Activated CD4-positive, alpha-beta T cell treated with anti-CD3 and anti-CD28 coated beads, Interleukin-2, amount 10 ng/mL, durations not matched to agents 24 days and 14 days (primary cell): ENCODE measurements around the gene PCDHB2. TPM values are rescaled to one million over a fixed set of nuclear protein-coding genes. Genes with fewer than 3 reads are reported as not detected.
"Not testable (repeated sequence)": the region's sequence is repeated elsewhere in the genome, so short reads cannot be mapped to it uniquely, and the experiment has no call there.

ENCODE experiments used
- DNase-seq: peaks from one replicate; pipeline ENCODE4 v3.0.0; 2022
- H3K27ac Mint-ChIP-seq: one replicate; pipeline ENCODE4 v1.8.0; 2022; ENCODE audit warnings: mild to moderate bottlenecking, mixed read lengths
- H3K27me3 Mint-ChIP-seq: one replicate; pipeline ENCODE4 v1.8.0; 2022; ENCODE audit warnings: mixed read lengths
- H3K36me3 Mint-ChIP-seq: one replicate; pipeline ENCODE4 v1.8.0; 2022; ENCODE audit warnings: low read depth, mild to moderate bottlenecking, mixed read lengths
- H3K4me1 Mint-ChIP-seq: one replicate; pipeline ENCODE4 v1.8.0; 2021; ENCODE audit warnings: mixed read lengths
- H3K4me3 Mint-ChIP-seq: one replicate; pipeline ENCODE4 v1.8.0; 2022; ENCODE audit warnings: mild to moderate bottlenecking, moderate library complexity, mixed read lengths
- H3K9me3 Mint-ChIP-seq: one replicate; pipeline ENCODE4 v1.8.0; 2021; ENCODE audit warnings: mixed read lengths
- intact Hi-C: fragments of 100-400 bp; cut with micrococcal nuclease; formaldehyde crosslinking; loops from one replicate; pipeline ENCODE4 v1.15.1; 2023
- total RNA-seq: library from RNA; stranded (reverse); gene quantifications from 2 replicates; pipeline ENCODE4 v1.2.3, GENCODE V29; 2022

PCDHB2 gene
- total RNA-seq, 1 donor from 2014 or later: not detected

DNA sequence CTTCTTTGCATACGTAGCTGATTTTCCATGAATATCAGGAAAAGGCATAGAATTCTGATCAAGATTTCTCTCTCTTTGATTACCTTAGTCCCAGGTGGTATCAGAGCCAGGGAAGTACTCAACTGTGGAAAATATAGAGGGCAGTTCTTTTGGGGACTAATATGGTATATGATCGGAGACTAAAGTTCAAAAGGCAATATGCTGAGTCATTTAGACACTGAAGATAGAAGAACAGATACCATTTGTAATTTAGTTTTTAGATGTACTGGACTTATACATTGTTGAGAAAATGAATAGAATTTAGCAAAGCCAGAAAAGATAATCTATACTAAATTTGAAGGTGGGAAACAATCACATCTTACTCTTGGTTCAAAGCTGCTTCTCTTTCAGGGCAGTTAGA, 10.9 kb downstream of the PCDHB2 start:
- Mint-ChIP-seq H3K4me1 (no peaks in the 10 kb centered on the region), H3K4me3 (no peak overlapping the region), H3K27ac (no peak overlapping the region), H3K36me3 (no peaks in the 10 kb centered on the region), H3K9me3 (peaks cover 21% of the 10 kb centered on the region), H3K27me3 (no peaks in the 10 kb centered on the region)
- no peak for DNase-seq
- intact Hi-C loops: no loop called here

DNA sequence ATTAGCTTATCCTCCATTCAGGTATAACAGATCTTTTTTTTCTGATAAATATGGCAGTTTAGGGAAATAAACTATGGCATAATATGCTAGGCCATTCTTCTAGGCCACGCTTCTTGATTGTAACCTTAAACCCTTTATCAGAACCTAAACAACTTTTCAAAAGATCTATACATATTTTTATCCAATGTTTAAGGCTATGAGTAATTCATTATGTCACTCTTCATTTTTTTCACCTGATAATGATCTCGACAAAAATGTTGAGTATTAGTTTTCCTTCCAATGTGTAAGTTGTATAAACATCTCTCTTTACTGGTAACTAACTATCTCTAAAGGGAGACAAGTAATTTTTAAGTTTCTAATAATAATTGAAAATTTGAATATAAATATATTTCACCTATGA, 24.8 kb downstream of the PCDHB2 start:
- Mint-ChIP-seq H3K4me3 (no peak overlapping the region), H3K27ac (no peak overlapping the region), H3K36me3 (no peaks in the 10 kb centered on the region), H3K27me3 (no peaks in the 10 kb centered on the region), H3K4me1 (no peaks in the 10 kb centered on the region), H3K9me3 (peaks cover 6% of the 10 kb centered on the region)
- DNase-seq: no peak
- intact Hi-C loops: no loop called here

DNA sequence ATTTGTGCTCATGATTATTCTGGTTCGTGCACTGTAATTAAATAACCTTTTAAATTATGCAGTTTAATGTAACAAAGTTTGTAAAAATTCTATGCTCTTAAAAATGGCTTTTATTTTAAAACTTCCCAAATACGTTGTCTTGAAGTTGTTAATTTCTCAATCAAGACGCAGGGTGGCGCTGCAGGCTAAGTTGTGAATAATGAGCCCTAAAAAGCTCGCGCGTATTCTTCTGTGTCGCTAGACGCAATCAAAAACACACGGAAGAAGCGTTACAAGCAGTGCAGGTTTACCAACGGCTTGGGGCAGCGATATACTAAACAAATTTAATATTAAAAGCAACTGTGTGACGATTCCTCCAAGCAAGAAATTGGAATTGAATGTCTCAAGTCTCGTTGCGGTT, 27.1 kb downstream of the PCDHB2 start, which contains the start of gene PCDHB4:
Gene PCDHB4 (plus strand): TSS at position 256 of the 400 bp plus-strand sequence. CDS start 181 bp downstream, outside the sequence.
- H3K4me3 Mint-ChIP-seq: no peak within 1 kb of the TSS
- intact Hi-C loops: no loop called here

DNA sequence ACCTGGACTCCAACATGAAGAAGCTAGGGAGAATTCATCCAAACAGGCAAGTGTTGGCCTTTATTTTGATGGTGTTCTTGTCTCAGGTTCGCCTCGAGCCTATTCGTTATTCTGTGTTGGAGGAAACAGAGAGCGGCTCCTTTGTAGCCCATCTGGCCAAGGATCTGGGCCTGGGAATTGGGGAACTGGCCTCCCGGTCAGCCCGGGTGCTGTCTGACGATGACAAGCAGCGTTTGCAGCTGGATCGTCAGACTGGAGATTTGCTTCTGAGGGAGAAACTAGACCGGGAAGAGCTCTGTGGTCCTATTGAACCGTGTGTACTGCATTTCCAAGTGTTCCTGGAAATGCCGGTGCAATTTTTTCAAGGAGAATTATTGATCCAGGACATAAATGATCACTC, 27.6 kb downstream of the PCDHB2 start:
- no peaks in the 10 kb centered on the region for H3K36me3 Mint-ChIP-seq
- no peak overlapping the region for H3K27ac Mint-ChIP-seq
- no peaks in the 10 kb centered on the region for H3K4me1 Mint-ChIP-seq
- H3K27me3 Mint-ChIP-seq: no peaks in the 10 kb centered on the region
- no peak overlapping the region for H3K4me3 Mint-ChIP-seq
- peaks cover 4% of the 10 kb centered on the region for H3K9me3 Mint-ChIP-seq
- no peak for DNase-seq
- intact Hi-C loops: no loop called here

More for the DNA sequence above, 27.1 kb downstream of the PCDHB2 start, which contains the start of gene PCDHB4:
- H3K4me1 Mint-ChIP-seq: no peaks in the 10 kb centered on the region
- no peak within 1 kb of the TSS for H3K27ac Mint-ChIP-seq
- no peak for DNase-seq
- H3K9me3 Mint-ChIP-seq: peaks cover 4% of the 10 kb centered on the region
- no peaks in the 10 kb centered on the region for H3K27me3 Mint-ChIP-seq
- H3K36me3 Mint-ChIP-seq: no peaks in the 10 kb centered on the region

DNA sequence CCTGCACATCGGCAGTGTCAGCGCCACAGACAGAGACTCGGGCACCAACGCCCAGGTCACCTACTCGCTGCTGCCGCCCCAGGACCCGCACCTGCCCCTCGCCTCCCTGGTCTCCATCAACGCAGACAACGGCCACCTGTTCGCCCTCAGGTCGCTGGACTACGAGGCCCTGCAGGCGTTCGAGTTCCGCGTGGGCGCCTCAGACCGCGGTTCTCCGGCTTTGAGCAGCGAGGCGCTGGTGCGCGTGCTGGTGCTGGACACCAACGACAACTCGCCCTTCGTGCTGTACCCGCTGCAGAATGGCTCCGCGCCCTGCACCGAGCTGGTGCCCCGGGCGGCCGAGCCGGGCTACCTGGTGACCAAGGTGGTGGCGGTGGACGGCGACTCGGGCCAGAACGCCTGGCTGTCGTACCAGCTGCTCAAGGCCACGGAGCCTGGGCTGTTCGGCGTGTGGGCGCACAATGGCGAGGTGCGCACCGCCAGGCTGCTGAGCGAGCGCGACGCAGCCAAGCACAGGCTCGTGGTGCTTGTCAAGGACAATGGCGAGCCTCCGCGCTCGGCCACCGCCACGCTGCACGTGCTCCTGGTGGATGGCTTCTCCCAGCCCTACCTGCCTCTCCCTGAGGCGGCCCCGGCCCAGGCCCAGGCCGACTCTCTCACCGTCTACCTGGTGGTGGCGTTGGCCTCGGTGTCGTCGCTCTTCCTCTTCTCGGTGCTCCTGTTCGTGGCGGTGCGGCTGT, 29.2 kb downstream of the PCDHB2 start:
- intact Hi-C loops, H3K27ac Mint-ChIP-seq, H3K36me3 Mint-ChIP-seq, H3K9me3 Mint-ChIP-seq, H3K4me1 Mint-ChIP-seq, H3K27me3 Mint-ChIP-seq, H3K4me3 Mint-ChIP-seq, DNase-seq: not testable (repeated sequence)

DNA sequence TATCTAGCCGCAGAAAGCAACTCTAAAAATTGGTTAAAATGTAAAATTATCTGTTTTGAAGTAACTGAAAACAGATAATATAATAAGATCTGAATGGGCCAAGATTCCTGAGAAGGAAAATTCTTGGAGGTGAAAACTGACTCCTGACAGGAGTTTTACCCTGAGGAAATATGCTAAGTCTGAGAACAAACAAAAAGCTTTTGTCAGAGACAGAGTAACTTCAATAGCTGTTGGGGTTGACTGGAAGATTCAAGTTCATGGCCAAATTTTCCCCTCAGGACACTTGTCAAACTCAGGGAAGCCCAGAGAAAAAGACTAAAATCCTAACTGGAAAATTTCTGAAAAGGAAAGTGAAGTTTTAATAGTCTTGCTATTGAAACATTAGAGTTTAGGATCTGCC, 32.9 kb downstream of the PCDHB2 start:
- no peaks in the 10 kb centered on the region for H3K4me1 Mint-ChIP-seq
- H3K27me3 Mint-ChIP-seq: no peaks in the 10 kb centered on the region
- peaks cover 7% of the 10 kb centered on the region for H3K9me3 Mint-ChIP-seq
- H3K4me3 Mint-ChIP-seq: no peak overlapping the region
- no peak overlapping the region for H3K27ac Mint-ChIP-seq
- DNase-seq: no peak
- no peaks in the 10 kb centered on the region for H3K36me3 Mint-ChIP-seq
- intact Hi-C loops: no loop called here

DNA sequence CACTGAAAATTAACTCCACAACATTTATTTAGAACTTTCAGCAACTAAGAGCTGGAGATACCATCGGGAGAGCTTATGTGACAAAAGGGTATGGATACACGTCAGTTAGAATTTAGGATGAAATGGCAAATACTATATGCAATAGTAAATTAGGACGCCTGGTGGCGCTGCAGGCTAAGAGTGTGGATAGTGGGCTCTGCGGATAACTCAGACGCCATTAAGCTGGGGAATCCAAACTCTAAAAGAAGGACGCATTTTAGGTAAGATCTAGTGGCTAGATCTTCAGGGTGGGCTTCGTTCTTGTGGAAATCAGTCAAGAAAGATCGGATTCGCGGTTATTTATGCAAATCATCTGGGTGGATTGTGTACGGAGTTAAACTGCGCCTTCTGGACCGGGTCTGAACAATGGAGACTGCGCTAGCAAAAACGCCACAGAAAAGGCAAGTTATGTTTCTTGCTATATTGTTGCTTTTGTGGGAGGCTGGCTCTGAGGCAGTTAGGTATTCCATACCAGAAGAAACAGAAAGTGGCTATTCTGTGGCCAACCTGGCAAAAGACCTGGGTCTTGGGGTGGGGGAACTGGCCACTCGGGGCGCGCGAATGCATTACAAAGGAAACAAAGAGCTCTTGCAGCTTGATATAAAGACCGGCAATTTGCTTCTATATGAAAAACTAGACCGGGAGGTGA, 40.8 kb downstream of the PCDHB2 start, which contains the start of gene PCDHB5:
Gene PCDHB5 (plus strand): TSS at position 177 of the 688 bp plus-strand sequence. CDS start 229 bp downstream, at position 406.
- no peaks in the 10 kb centered on the region for H3K27me3 Mint-ChIP-seq
- no peak for DNase-seq
- intact Hi-C loops: no loop called here
- H3K36me3 Mint-ChIP-seq: peaks cover 4% of the 10 kb centered on the region
- H3K9me3 Mint-ChIP-seq: peaks cover 47% of the 10 kb centered on the region
- H3K27ac Mint-ChIP-seq: no peak within 1 kb of the TSS
- H3K4me3 Mint-ChIP-seq: peak within 1 kb of the TSS; percentile 26
- H3K4me1 Mint-ChIP-seq: no peaks in the 10 kb centered on the region

DNA sequence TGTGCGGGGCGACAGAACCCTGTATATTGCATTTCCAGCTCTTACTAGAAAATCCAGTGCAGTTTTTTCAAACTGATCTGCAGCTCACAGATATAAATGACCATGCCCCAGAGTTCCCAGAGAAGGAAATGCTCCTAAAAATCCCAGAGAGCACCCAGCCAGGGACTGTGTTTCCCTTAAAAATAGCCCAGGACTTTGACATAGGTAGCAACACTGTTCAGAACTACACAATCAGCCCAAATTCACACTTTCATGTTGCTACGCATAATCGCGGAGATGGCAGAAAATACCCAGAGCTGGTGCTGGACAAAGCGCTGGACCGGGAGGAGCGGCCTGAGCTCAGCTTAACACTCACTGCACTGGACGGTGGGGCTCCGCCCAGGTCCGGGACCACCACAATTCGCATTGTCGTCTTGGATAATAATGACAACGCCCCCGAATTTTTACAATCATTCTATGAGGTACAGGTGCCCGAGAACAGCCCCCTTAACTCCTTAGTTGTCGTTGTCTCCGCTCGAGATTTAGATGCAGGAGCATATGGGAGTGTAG, 41.4 kb downstream of the PCDHB2 start:
- Mint-ChIP-seq H3K36me3 (peaks cover 4% of the 10 kb centered on the region), H3K27ac (no peak overlapping the region), H3K27me3 (no peaks in the 10 kb centered on the region), H3K4me1 (no peaks in the 10 kb centered on the region), H3K9me3 (peaks cover 47% of the 10 kb centered on the region), H3K4me3 (no peak overlapping the region)
- intact Hi-C loops: no loop called here
- no peak for DNase-seq

DNA sequence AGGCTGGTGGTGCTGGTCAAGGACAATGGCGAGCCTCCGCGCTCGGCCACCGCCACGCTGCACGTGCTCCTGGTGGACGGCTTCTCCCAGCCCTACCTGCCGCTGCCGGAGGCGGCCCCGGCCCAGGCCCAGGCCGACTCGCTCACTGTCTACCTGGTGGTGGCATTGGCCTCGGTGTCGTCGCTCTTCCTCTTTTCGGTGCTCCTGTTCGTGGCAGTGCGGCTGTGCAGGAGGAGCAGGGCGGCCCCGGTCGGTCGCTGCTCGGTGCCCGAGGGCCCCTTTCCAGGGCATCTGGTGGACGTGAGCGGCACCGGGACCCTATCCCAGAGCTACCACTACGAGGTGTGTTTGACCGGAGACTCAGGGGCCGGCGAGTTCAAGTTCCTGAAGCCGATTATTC, 42.9 kb downstream of the PCDHB2 start:
- H3K4me1 Mint-ChIP-seq, H3K27me3 Mint-ChIP-seq, H3K4me3 Mint-ChIP-seq, DNase-seq, intact Hi-C loops, H3K36me3 Mint-ChIP-seq, H3K27ac Mint-ChIP-seq: not testable (repeated sequence)
- H3K9me3 Mint-ChIP-seq: peaks cover 47% of the 10 kb centered on the region

Other genes with a start within 250 kb of the PCDHB2 start
- gene PCDHA9, start 246.2 kb upstream of the PCDHB2 start, total RNA-seq: not detected in 2 replicates
- gene PCDHA10, start 238.7 kb upstream of the PCDHB2 start, total RNA-seq: not detected in 2 replicates
- not detected in 2 replicates for gene PCDHA11, start 225.7 kb upstream of the PCDHB2 start, total RNA-seq
- not detected in 2 replicates for gene PCDHA12, start 219.3 kb upstream of the PCDHB2 start, total RNA-seq
- gene PCDHA13, start 212.5 kb upstream of the PCDHB2 start, total RNA-seq: not detected in 2 replicates
- gene PCDHAC1, start 168.3 kb upstream of the PCDHB2 start, total RNA-seq: not detected in 2 replicates
- not detected in 2 replicates for gene PCDHAC2, start 128.1 kb upstream of the PCDHB2 start, total RNA-seq
- not detected in 2 replicates for gene PCDHB1, start 43.2 kb upstream of the PCDHB2 start, total RNA-seq
- not detected in 2 replicates for gene PCDHB3, start 5.9 kb downstream of the PCDHB2 start, total RNA-seq
- not detected in 2 replicates for gene PCDHB4, start 27.2 kb downstream of the PCDHB2 start, total RNA-seq
- not detected in 2 replicates for gene PCDHB5, start 40.6 kb downstream of the PCDHB2 start, total RNA-seq
- gene PCDHB6, start 55.4 kb downstream of the PCDHB2 start, total RNA-seq: not detected in 2 replicates
- not detected in 2 replicates for gene PCDHB7, start 78.0 kb downstream of the PCDHB2 start, total RNA-seq
- not detected in 2 replicates for gene PCDHB8, start 83.2 kb downstream of the PCDHB2 start, total RNA-seq
- not detected in 2 replicates for gene PCDHB16, start 87.8 kb downstream of the PCDHB2 start, total RNA-seq
- gene PCDHB9, start 92.5 kb downstream of the PCDHB2 start, total RNA-seq: not detected in 2 replicates
- gene PCDHB10, start 97.7 kb downstream of the PCDHB2 start, total RNA-seq: not detected in 2 replicates
- gene PCDHB11, start 105.0 kb downstream of the PCDHB2 start, total RNA-seq: not detected in 2 replicates
- not detected in 2 replicates for gene PCDHB12, start 114.1 kb downstream of the PCDHB2 start, total RNA-seq
- gene PCDHB13, start 119.3 kb downstream of the PCDHB2 start, total RNA-seq: 0.05 TPM in 1 of 2 replicates, not detected in the other
- not detected in 2 replicates for gene PCDHB14, start 128.7 kb downstream of the PCDHB2 start, total RNA-seq
- gene PCDHB15, start 150.8 kb downstream of the PCDHB2 start, total RNA-seq: not detected in 2 replicates
- 0.14 and 0.23 TPM in 2 replicates for gene SLC25A2, start 209.4 kb downstream of the PCDHB2 start, total RNA-seq
- 71.5 and 75.0 TPM in 2 replicates for gene TAF7, start 226.2 kb downstream of the PCDHB2 start, total RNA-seq
- 0.07 and 0.09 TPM in 2 replicates for gene PCDHGA1, start 235.9 kb downstream of the PCDHB2 start, total RNA-seq
- gene PCDHGA2, start 244.1 kb downstream of the PCDHB2 start, total RNA-seq: 0.07 and 0.12 TPM in 2 replicates
- 0.14 and 0.19 TPM in 2 replicates for gene PCDHGA3, start 249.2 kb downstream of the PCDHB2 start, total RNA-seq